Nephron (organoid): ENCODE data around the gene NR2F1.

Source experiments
- H3K27ac Mint-ChIP-seq, 3 experiments: 2 replicates each; pipeline ENCODE4 v1.8.0; 2020; ENCODE audit warnings: mixed read lengths in 3 of 3, mild to moderate bottlenecking in 2 of 3, moderate library complexity in 1 of 3
- H3K27me3 Mint-ChIP-seq: 2 replicates; pipeline ENCODE4 v1.8.0; 2021; ENCODE audit warnings: low read depth, mild to moderate bottlenecking, moderate library complexity, mixed read lengths
- H3K36me3 Mint-ChIP-seq: 2 replicates; pipeline ENCODE4 v1.8.0; 2020; ENCODE audit warnings: low read depth, mixed read lengths
- H3K4me1 Mint-ChIP-seq: 2 replicates; pipeline ENCODE4 v1.8.0; 2020; ENCODE audit warnings: mixed read lengths
- H3K4me3 Mint-ChIP-seq, 3 experiments: 2 replicates each; pipeline ENCODE4 v1.8.0; 2020; ENCODE audit warnings: mild to moderate bottlenecking in 3 of 3, mixed read lengths in 3 of 3, moderate library complexity in 2 of 3
- H3K9me3 Mint-ChIP-seq: 2 replicates; pipeline ENCODE4 v1.8.0; 2020; ENCODE audit warnings: mixed read lengths
- CTCF ChIP-seq, 3 experiments: fragments of 200-600 bp; sonication (generic); IDR thresholded peaks; one replicate each; pipeline ENCODE4 v1.5.0; 2021; ENCODE audit warnings: antibody characterized with exemption in 3 of 3; ENCODE audit not compliant: unreplicated experiment in 3 of 3

The NR2F1 gene

GRCh38 chr5:93602241-93603077 lies 19.4 kb downstream of the NR2F1 start:
- Mint-ChIP-seq H3K27me3 (peaks cover 67% of the 10 kb centered on the region), H3K4me3 (peak overlapping the region in 1 of 3 experiments; percentile 82), H3K36me3 (no peaks in the 10 kb centered on the region), H3K27ac (no peak overlapping the region), H3K4me1 (peaks cover 37% of the 10 kb centered on the region), H3K9me3 (no peaks in the 10 kb centered on the region)
- TF ChIP-seq CTCF (IDR thresholded peaks at IDR 0.05; ENCODE audit: unreplicated experiment in 3 of 3) = no peak

GRCh38 chr5:93603078-93603792 lies 20.2 kb downstream of the NR2F1 start:
- H3K9me3 Mint-ChIP-seq = no peaks in the 10 kb centered on the region
- no peaks in the 10 kb centered on the region for H3K36me3 Mint-ChIP-seq
- H3K4me3 Mint-ChIP-seq = peak overlapping the region; percentile 79 to 82 (median 81)
- no peak for TF ChIP-seq CTCF (IDR thresholded peaks at IDR 0.05; ENCODE audit: unreplicated experiment in 3 of 3)
- peaks cover 70% of the 10 kb centered on the region for H3K27me3 Mint-ChIP-seq
- H3K4me1 Mint-ChIP-seq = peaks cover 42% of the 10 kb centered on the region
- H3K27ac Mint-ChIP-seq = no peak overlapping the region

- peaks cover 42% of the 10 kb centered on the region for H3K4me1 Mint-ChIP-seq
Observed at GRCh38 chr5:93603793-93604643, 21.0 kb downstream of the NR2F1 start.

GRCh38 chr5:93604644-93605515 lies 21.9 kb downstream of the NR2F1 start:
- TF ChIP-seq CTCF (IDR thresholded peaks at IDR 0.05; ENCODE audit: unreplicated experiment in 3 of 3) = no peak
- H3K36me3 Mint-ChIP-seq = no peaks in the 10 kb centered on the region
- peaks cover 42% of the 10 kb centered on the region for H3K4me1 Mint-ChIP-seq
- peak overlapping the region; percentile 57 to 61 (median 60) for H3K27ac Mint-ChIP-seq
- peaks cover 87% of the 10 kb centered on the region for H3K27me3 Mint-ChIP-seq
- peak overlapping the region; percentile 74 to 78 (median 76) for H3K4me3 Mint-ChIP-seq
- no peaks in the 10 kb centered on the region for H3K9me3 Mint-ChIP-seq

More at GRCh38 chr5:93603793-93604643, 21.0 kb downstream of the NR2F1 start:
- Mint-ChIP-seq H3K4me3 (peak overlapping the region; percentile 79 to 81 (median 81)), H3K27me3 (peaks cover 78% of the 10 kb centered on the region), H3K36me3 (no peaks in the 10 kb centered on the region), H3K27ac (no peak overlapping the region), H3K9me3 (no peaks in the 10 kb centered on the region)
- TF ChIP-seq CTCF (IDR thresholded peaks at IDR 0.05; ENCODE audit: unreplicated experiment in 3 of 3) = no peak

- peak overlapping the region; percentile 10 to 45 (median 33) for H3K27ac Mint-ChIP-seq
- H3K9me3 Mint-ChIP-seq = no peaks in the 10 kb centered on the region
- H3K36me3 Mint-ChIP-seq = no peaks in the 10 kb centered on the region
- TF ChIP-seq CTCF (IDR thresholded peaks at IDR 0.05; ENCODE audit: unreplicated experiment in 3 of 3) = no peak
- H3K27me3 Mint-ChIP-seq = peaks cover 99% of the 10 kb centered on the region
- H3K4me3 Mint-ChIP-seq = peak overlapping the region; percentile 20 to 43 (median 38)
- H3K4me1 Mint-ChIP-seq = peaks cover 41% of the 10 kb centered on the region
Observed at GRCh38 chr5:93606382-93606752, 23.3 kb downstream of the NR2F1 start.
